Tibial nerve (tissue), 4 donors: ENCODE measurements around the gene SLC7A1. TPM values are rescaled to one million over a fixed set of nuclear protein-coding genes. Genes with fewer than 3 reads are reported as not detected.

ENCODE experiments used
- DNase-seq, 2 donors: peaks; one replicate each; pipeline ENCODE4 v3.0.0-alpha.2; 2019; ENCODE audit warnings: low spot score in 2 of 2
- H3K27ac ChIP-seq, 4 donors: fragments of 200-600 bp; sonication (generic) in 3 of 4; one replicate each; pipeline ENCODE4 v1.5.1; 2017 to 2019; ENCODE audit warnings: mild to moderate bottlenecking in 1 of 4
- H3K27me3 ChIP-seq, 2 donors: fragments of 200-600 bp; sonication (generic) in 1 of 2; one replicate each; pipeline versions ENCODE4 v1.5.1 to v1.6.0; 2017 to 2019
- H3K36me3 ChIP-seq, 3 donors: fragments of 200-600 bp; sonication (generic); one replicate each; pipeline ENCODE4 v1.5.1; 2018 to 2019
- H3K4me1 ChIP-seq, 4 donors: fragments of 200-600 bp; sonication (generic) in 3 of 4; one replicate each; pipeline ENCODE4 v1.5.1; 2017 to 2019
- H3K4me3 ChIP-seq, 4 donors: fragments of 200-600 bp; sonication (generic) in 3 of 4; one replicate each; pipeline ENCODE4 v1.5.1; 2017 to 2019; ENCODE audit warnings: mild to moderate bottlenecking in 1 of 4, moderate library complexity in 1 of 4
- H3K9me3 ChIP-seq, 4 donors: fragments of 200-600 bp; sonication (generic) in 3 of 4; one replicate each; pipeline ENCODE4 v1.5.1; 2017 to 2019
- CTCF ChIP-seq, 5 experiments: fragments of 200-600 bp in 3 of 5; fragments of 450-650 bp in 2 of 5; sonication (generic) in 3 of 5; IDR thresholded peaks; one replicate each; pipeline ENCODE4 v1.5.1; 2016 to 2019; ENCODE audit warnings: antibody characterized with exemption in 5 of 5, mild to moderate bottlenecking in 3 of 5, moderate library complexity in 2 of 5
- EP300 ChIP-seq, 2 donors: sonication (generic); formaldehyde crosslinking; IDR thresholded peaks; one replicate each; pipeline ENCODE4 v1.6.1; 2017; ENCODE audit warnings: antibody characterized with exemption in 2 of 2, mild to moderate bottlenecking in 1 of 2
- POLR2A ChIP-seq, 2 donors: fragments of 450-650 bp; IDR thresholded peaks; one replicate each; pipeline ENCODE4 v1.6.1; 2017; ENCODE audit warnings: antibody characterized with exemption in 2 of 2, mild to moderate bottlenecking in 2 of 2, moderate library complexity in 2 of 2
- WGBS, 2 donors: methylation state at CpG; one replicate each; pipeline ENCODE4 v1.1.5; 2018; 5-methylcytosine and 5-hydroxymethylcytosine counted together
- total RNA-seq, 4 donors: library from RNA; depleted of rRNA; stranded (reverse); fragments of >200 nt; gene quantifications; one replicate each; pipeline ENCODE4 v1.1.0, GENCODE V29; 2016

SLC7A1 gene
- total RNA-seq, 4 donors from 2014 or later = 9.2 to 46.5 (median 24.7) TPM

GRCh38 chr13:29594303-29594709, 1.2 kb downstream of the SLC7A1 start:
- Histone ChIP-seq H3K36me3 (no peaks in the 10 kb centered on the region), H3K4me1 (peaks cover 0 to 44% (median 4%) of the 10 kb centered on the region in 4 donors), H3K27ac (peak overlapping the region; percentile 64 to 95 (median 92)), H3K4me3 (peak overlapping the region; percentile 67 to 89 (median 82)), H3K27me3 (no peaks in the 10 kb centered on the region), H3K9me3 (no peaks in the 10 kb centered on the region)
- no peak for TF ChIP-seq CTCF (IDR thresholded peaks at IDR 0.05)
- TF ChIP-seq EP300 (IDR thresholded peaks at IDR 0.05) = peak in 1 of 2 donors; percentile 40
- peak in 1 of 2 donors; percentile 38 for DNase-seq
- 20 to 28% methylated on average over 9 of the region's 9 CpGs for WGBS, 2 donors

GRCh38 chr13:29593605-29594297, 1.7 kb downstream of the SLC7A1 start:
- Histone ChIP-seq H3K9me3 (no peaks in the 10 kb centered on the region), H3K27me3 (no peaks in the 10 kb centered on the region), H3K4me3 (peak overlapping the region in 1 of 4 donors; percentile 67), H3K4me1 (peaks cover 0 to 44% (median 4%) of the 10 kb centered on the region in 4 donors), H3K36me3 (no peaks in the 10 kb centered on the region), H3K27ac (peak overlapping the region in 3 of 4 donors; percentile 91 to 95 (median 94))
- WGBS, 2 donors = 54 to 56% methylated on average over 8 of the region's 8 CpGs
- no peak for DNase-seq
- no peak for TF ChIP-seq POLR2A (IDR thresholded peaks at IDR 0.05)
- TF ChIP-seq EP300 (IDR thresholded peaks at IDR 0.05) = no peak
- TF ChIP-seq CTCF (IDR thresholded peaks at IDR 0.05) = no peak

- Histone ChIP-seq H3K27me3 (no peaks in the 10 kb centered on the region), H3K36me3 (no peaks in the 10 kb centered on the region), H3K4me1 (peaks cover 0 to 40% (median 4%) of the 10 kb centered on the region in 4 donors), H3K9me3 (no peaks in the 10 kb centered on the region), H3K4me3 (no peak overlapping the region), H3K27ac (no peak overlapping the region)
- no peak for DNase-seq
- 54 to 65% methylated on average over 5 of the region's 5 CpGs for WGBS, 2 donors
- TF ChIP-seq POLR2A (IDR thresholded peaks at IDR 0.05) = no peak
- TF ChIP-seq EP300 (IDR thresholded peaks at IDR 0.05) = no peak
- no peak for TF ChIP-seq CTCF (IDR thresholded peaks at IDR 0.05)
Observed at GRCh38 chr13:29591310-29591709, 4.2 kb downstream of the SLC7A1 start.

GRCh38 chr13:29589967-29590366, 5.5 kb downstream of the SLC7A1 start:
- Histone ChIP-seq H3K36me3 (no peaks in the 10 kb centered on the region), H3K27ac (peak overlapping the region in 1 of 4 donors; percentile 5), H3K27me3 (no peaks in the 10 kb centered on the region), H3K4me1 (peaks cover 0 to 35% (median 4%) of the 10 kb centered on the region in 4 donors), H3K4me3 (no peak overlapping the region), H3K9me3 (no peaks in the 10 kb centered on the region)
- DNase-seq = no peak
- TF ChIP-seq CTCF (IDR thresholded peaks at IDR 0.05) = no peak
- no peak for TF ChIP-seq POLR2A (IDR thresholded peaks at IDR 0.05)
- no peak for TF ChIP-seq EP300 (IDR thresholded peaks at IDR 0.05)
- WGBS, 2 donors = 76% methylated on average over 6 to 7 of the region's 7 CpGs

GRCh38 chr13:29589234-29589633, 6.3 kb downstream of the SLC7A1 start:
- Histone ChIP-seq H3K27me3 (no peaks in the 10 kb centered on the region), H3K4me1 (peaks cover 0 to 29% (median 2%) of the 10 kb centered on the region in 4 donors), H3K27ac (peak overlapping the region in 1 of 4 donors; percentile 39), H3K36me3 (no peaks in the 10 kb centered on the region), H3K9me3 (no peaks in the 10 kb centered on the region), H3K4me3 (no peak overlapping the region)
- WGBS, 2 donors = 56 to 64% methylated on average over 6 of the region's 6 CpGs
- TF ChIP-seq POLR2A (IDR thresholded peaks at IDR 0.05) (no peak), EP300 (IDR thresholded peaks at IDR 0.05) (no peak), CTCF (IDR thresholded peaks at IDR 0.05) (no peak)
- DNase-seq = no peak
